ENCODE data around the gene TAF6. TPM values are rescaled to one million over a fixed set of nuclear protein-coding genes. Genes with fewer than 3 reads are reported as not detected.

The TAF6 gene
- 43.8 and 74.3 TPM in 2 replicates for total RNA-seq

GRCh38 chr7:100119072-100119969, at the start of gene TAF6, which contains the start of gene CNPY4:
Gene TAF6 (minus strand): TSS chr7:100119358. CDS start chr7:100114209, 5,149 bp downstream.
Gene CNPY4 (plus strand): TSS chr7:100119634. CDS start chr7:100119745, 111 bp downstream.

GRCh38 chr7:100158229-100159098, 39.3 kb upstream of the TAF6 start, which contains the start of gene TRAPPC14:
Gene TRAPPC14 (minus strand): TSS chr7:100158723. CDS start chr7:100158499, 224 bp downstream.

GRCh38 chr7:100148559-100149328, 29.6 kb upstream of the TAF6 start, which contains the start of gene LAMTOR4:
Gene LAMTOR4 (plus strand): TSS chr7:100148918. CDS start chr7:100148973, 55 bp downstream.

GRCh38 chr7:100126931-100127865, 8.0 kb upstream of the TAF6 start, which contains the start of gene MBLAC1:
Gene MBLAC1 (plus strand): TSS chr7:100126967. CDS start chr7:100127396, 429 bp downstream.

GRCh38 chr7:100101016-100101862, 17.9 kb downstream of the TAF6 start, which contains the start of the genes AP4M1 and MCM7:
Gene AP4M1 (plus strand): TSS chr7:100101643. CDS start chr7:100101715, 72 bp downstream.
Gene MCM7 (minus strand): TSS chr7:100101397. CDS start chr7:100101294, 103 bp downstream.

GRCh38 chr7:100088621-100089457, 30.3 kb downstream of the TAF6 start, which contains the start of gene COPS6:
Gene COPS6 (plus strand): TSS chr7:100088969. CDS start chr7:100088991, 22 bp downstream.

GRCh38 chr7:100081535-100082102, 37.5 kb downstream of the TAF6 start, which contains the start of gene ZNF3:
Gene ZNF3 (minus strand): TSS chr7:100081723. CDS start chr7:100077357, 4,366 bp downstream.

Small RNA genes within 50 kb of the gene (small RNA-seq; reads per million reads assigned to genes)
- gene MIR106B (ENCODE audit: low replicate concordance) (3,984 reads per million, percentile 100 among the genes with 10 or more reads in this experiment), gene MIR25 (ENCODE audit: low replicate concordance) (1,147 reads per million, percentile 100 among the genes with 10 or more reads in this experiment), gene MIR93 (ENCODE audit: low replicate concordance) (4,058 reads per million, percentile 100 among the genes with 10 or more reads in this experiment)

Other genes with a start within 250 kb of the TAF6 start
- gene OR2AE1, start 242.3 kb downstream of the TAF6 start, total RNA-seq = 0.66 TPM in 1 of 2 replicates, not detected in the other
- 12.9 and 26.9 TPM in 2 replicates for gene TRIM4, start 199.8 kb downstream of the TAF6 start, total RNA-seq
- not detected in 2 replicates for gene GJC3, start 189.7 kb downstream of the TAF6 start, total RNA-seq
- not detected in 2 replicates for gene AZGP1, start 143.3 kb downstream of the TAF6 start, total RNA-seq
- gene ZKSCAN1, start 103.8 kb downstream of the TAF6 start, total RNA-seq = 31.9 and 33.3 TPM in 2 replicates
- 7.9 and 10.5 TPM in 2 replicates for gene ZSCAN21, start 69.6 kb downstream of the TAF6 start, total RNA-seq
- gene ZNF3, start 37.6 kb downstream of the TAF6 start, total RNA-seq = 31.7 and 41.1 TPM in 2 replicates
- 122 and 154 TPM in 2 replicates for gene COPS6, start 30.4 kb downstream of the TAF6 start, total RNA-seq
- 24.1 and 179 TPM in 2 replicates for gene MCM7, start 18.0 kb downstream of the TAF6 start, total RNA-seq
- gene AP4M1, start 17.7 kb downstream of the TAF6 start, total RNA-seq = 26.7 and 26.9 TPM in 2 replicates
- 19.3 and 30.9 TPM in 2 replicates for gene CNPY4, start 276 bp upstream of the TAF6 start, total RNA-seq
- gene MBLAC1, start 7.6 kb upstream of the TAF6 start, total RNA-seq = 2.6 and 2.9 TPM in 2 replicates
- 41.8 and 67.4 TPM in 2 replicates for gene LAMTOR4, start 29.6 kb upstream of the TAF6 start, total RNA-seq
- 10.9 and 12.7 TPM in 2 replicates for gene TRAPPC14, start 39.4 kb upstream of the TAF6 start, total RNA-seq
- gene GAL3ST4, start 49.3 kb upstream of the TAF6 start, total RNA-seq = 2.2 and 2.6 TPM in 2 replicates
- 0.66 and 1.9 TPM in 2 replicates for gene GPC2, start 58.0 kb upstream of the TAF6 start, total RNA-seq
- gene STAG3, start 58.6 kb upstream of the TAF6 start, total RNA-seq = 0.44 and 1.1 TPM in 2 replicates
- gene PVRIG, start 100.6 kb upstream of the TAF6 start, total RNA-seq = not detected in 2 replicates
- gene SPDYE3, start 188.3 kb upstream of the TAF6 start, total RNA-seq = not detected in 2 replicates
- gene PILRB, start 238.8 kb upstream of the TAF6 start, total RNA-seq = 7.0 and 19.8 TPM in 2 replicates

Measured in placental pericyte (primary cell).